Fibroblast of lung (primary cell): Measurements from ENCODE around the gene PYGO2. TPM values are rescaled to one million over a fixed set of nuclear protein-coding genes. Genes with fewer than 3 reads are reported as not detected.

Experiments
- DNase-seq, 2 donors: peaks; one replicate each; pipeline versions ENCODE4 v3.0.0 to v3.0.0-alpha.2; 2010; ENCODE audit warnings: low read depth in 2 of 2
- H2AFZ ChIP-seq: 2 replicates; pipeline ENCODE4 v1.5.1; 2012; ENCODE audit warnings: low read length, control low read depth, inconsistent platforms
- H3K27ac ChIP-seq: 2 replicates; pipeline ENCODE4 v1.5.1; 2011; ENCODE audit warnings: low read length, control low read depth; ENCODE audit not compliant: insufficient read depth
- H3K27me3 ChIP-seq: 2 replicates; pipeline ENCODE4 v1.5.1; 2011; ENCODE audit warnings: mild to moderate bottlenecking, low read length; ENCODE audit not compliant: control insufficient read depth, insufficient read depth
- H3K36me3 ChIP-seq: 2 replicates; pipeline ENCODE4 v1.5.1; 2011; ENCODE audit warnings: low read length; ENCODE audit not compliant: control insufficient read depth, insufficient read depth
- H3K4me1 ChIP-seq: 2 replicates; pipeline ENCODE4 v1.5.1; 2011; ENCODE audit warnings: low read length; ENCODE audit not compliant: control insufficient read depth, insufficient read depth; ENCODE audit errors: extremely low read depth
- H3K4me2 ChIP-seq: 2 replicates; pipeline ENCODE4 v1.5.1; 2011; ENCODE audit warnings: low read length, control low read depth; ENCODE audit not compliant: insufficient read depth; ENCODE audit errors: extremely low read depth
- H3K4me3 ChIP-seq, 4 experiments: fragments of 200-600 bp in 1 of 4; sonication (generic) in 1 of 4; replicated peaks in 1 of 4; 2 replicates each; pipeline ENCODE4 v1.5.1; 2011 to 2016; ENCODE audit warnings: low read length in 4 of 4, low read depth in 3 of 4, mild to moderate bottlenecking in 3 of 4, control low read depth in 2 of 4, inconsistent platforms in 1 of 4, mixed read lengths in 1 of 4; ENCODE audit not compliant: insufficient read depth in 1 of 4; ENCODE audit errors: control extremely low read depth in 1 of 4
- H3K79me2 ChIP-seq: 2 replicates; pipeline ENCODE4 v1.5.1; 2012; ENCODE audit warnings: mild to moderate bottlenecking, low read length, inconsistent platforms; ENCODE audit not compliant: control insufficient read depth, insufficient read depth
- H3K9ac ChIP-seq: 2 replicates; pipeline ENCODE4 v1.5.1; 2011; ENCODE audit warnings: mild to moderate bottlenecking, low read length, control low read depth; ENCODE audit not compliant: insufficient read depth
- H3K9me3 ChIP-seq: 2 replicates; pipeline ENCODE4 v1.5.1; 2012; ENCODE audit warnings: low read depth, low read length; ENCODE audit not compliant: control insufficient read depth, insufficient read depth
- H4K20me1 ChIP-seq: 2 replicates; pipeline ENCODE4 v1.5.1; 2011; ENCODE audit warnings: low read length; ENCODE audit not compliant: control insufficient read depth, insufficient read depth; ENCODE audit errors: extremely low read depth
- EZH2 ChIP-seq: IDR thresholded peaks from 2 replicates; pipeline ENCODE4 v1.5.1; 2012; ENCODE audit warnings: low read length, control low read depth, mild to moderate bottlenecking; ENCODE audit errors: missing control alignments
- polyA plus RNA-seq, 2 donors: library from polyadenylated mRNA; depleted of rRNA in 1 of 2; stranded (reverse) in 1 of 2; unstranded in 1 of 2; fragments of >200 nt; gene quantifications; 2 replicates each; pipeline ENCODE4 v1.2.1, GENCODE V29; 2011 to 2012; ENCODE audit warnings: missing spikeins in 1 of 2
- total RNA-seq: library from RNA; depleted of rRNA; stranded (reverse); fragments of >200 nt; gene quantifications from 2 replicates; pipeline ENCODE4 v1.2.1, GENCODE V29; 2014
- TF ChIP-seq, protein P1 (sequence below), 2 donors: IDR thresholded peaks in 1 of 2; conservative IDR thresholded peaks in 1 of 2; 1 replicate in 1 of 2; 2 replicates in 1 of 2; pipeline ENCODE4 v1.5.1; 2011 to 2012; ENCODE audit warnings: low read length in 2 of 2, control low read depth in 1 of 2, inconsistent platforms in 1 of 2, low read depth in 1 of 2, mild to moderate bottlenecking in 1 of 2

PYGO2 gene
- total and polyA plus RNA-seq, 2 donors (not counting 1 experiment from before 2014, with no cell fraction given): 15.3 to 28.1 TPM

- H3K4me2 ChIP-seq: peak overlapping the region; percentile 85
- H3K4me3 ChIP-seq: peak overlapping the region; percentile 60 to 92 (median 82)
- peak overlapping the region; percentile 36 for H3K9ac ChIP-seq
- peaks cover 30% of the 10 kb centered on the region for H3K36me3 ChIP-seq
- peaks cover 56% of the 10 kb centered on the region for H3K79me2 ChIP-seq
- H3K9me3 ChIP-seq: no peaks in the 10 kb centered on the region
- peak overlapping the region; percentile 94 for H3K27ac ChIP-seq
- H3K27me3 ChIP-seq: no peaks in the 10 kb centered on the region
- no peak for DNase-seq
- no peak overlapping the region for H2AFZ ChIP-seq
- no peak for TF ChIP-seq EZH2
- TF ChIP-seq, protein P1, sequence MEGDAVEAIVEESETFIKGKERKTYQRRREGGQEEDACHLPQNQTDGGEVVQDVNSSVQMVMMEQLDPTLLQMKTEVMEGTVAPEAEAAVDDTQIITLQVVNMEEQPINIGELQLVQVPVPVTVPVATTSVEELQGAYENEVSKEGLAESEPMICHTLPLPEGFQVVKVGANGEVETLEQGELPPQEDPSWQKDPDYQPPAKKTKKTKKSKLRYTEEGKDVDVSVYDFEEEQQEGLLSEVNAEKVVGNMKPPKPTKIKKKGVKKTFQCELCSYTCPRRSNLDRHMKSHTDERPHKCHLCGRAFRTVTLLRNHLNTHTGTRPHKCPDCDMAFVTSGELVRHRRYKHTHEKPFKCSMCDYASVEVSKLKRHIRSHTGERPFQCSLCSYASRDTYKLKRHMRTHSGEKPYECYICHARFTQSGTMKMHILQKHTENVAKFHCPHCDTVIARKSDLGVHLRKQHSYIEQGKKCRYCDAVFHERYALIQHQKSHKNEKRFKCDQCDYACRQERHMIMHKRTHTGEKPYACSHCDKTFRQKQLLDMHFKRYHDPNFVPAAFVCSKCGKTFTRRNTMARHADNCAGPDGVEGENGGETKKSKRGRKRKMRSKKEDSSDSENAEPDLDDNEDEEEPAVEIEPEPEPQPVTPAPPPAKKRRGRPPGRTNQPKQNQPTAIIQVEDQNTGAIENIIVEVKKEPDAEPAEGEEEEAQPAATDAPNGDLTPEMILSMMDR (conservative IDR thresholded peaks at IDR 0.05 in 1 of 2, IDR thresholded peaks at IDR 0.05 in 1 of 2; ENCODE audit: low read depth in 1 of 2, low read length in 2 of 2): no peak
- peaks cover 26% of the 10 kb centered on the region for H3K4me1 ChIP-seq
- no peaks in the 10 kb centered on the region for H4K20me1 ChIP-seq
Observed at GRCh38 chr1:154968731-154969130, 7.1 kb upstream of the PYGO2 start.

DNA sequence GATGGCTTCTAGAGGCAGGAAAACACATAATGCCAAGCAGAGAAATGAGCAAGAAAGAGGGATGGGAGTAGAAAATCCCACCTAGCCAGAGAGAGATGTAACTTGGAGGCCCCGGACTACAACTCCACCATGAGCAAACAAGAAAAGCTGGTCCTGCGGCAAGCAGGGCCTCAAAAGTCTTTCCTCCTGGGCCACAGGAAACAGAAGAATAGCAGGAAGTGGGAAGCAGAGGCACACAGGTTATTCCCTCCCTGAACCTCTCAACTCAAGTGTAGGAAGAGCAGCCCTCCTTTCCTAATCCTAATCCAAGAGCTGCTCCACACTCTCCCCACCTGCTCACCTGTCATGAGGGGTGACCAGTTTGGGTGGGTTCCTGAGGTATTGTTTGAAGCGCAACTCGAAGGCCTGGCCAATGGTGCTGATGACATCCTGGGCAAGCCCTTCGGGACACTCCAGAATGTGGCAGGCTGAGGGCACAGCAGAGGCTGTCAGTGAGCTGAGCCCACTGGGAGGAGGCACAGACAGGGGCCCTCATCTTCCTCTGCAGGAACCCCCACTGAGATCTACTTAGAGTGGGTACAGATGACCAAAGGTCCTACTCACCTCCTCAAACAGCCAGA, 5.9 kb upstream of the PYGO2 start:
- H3K36me3 ChIP-seq: peaks cover 34% of the 10 kb centered on the region
- H3K9ac ChIP-seq: no peak overlapping the region
- H2AFZ ChIP-seq: no peak overlapping the region
- no peak for DNase-seq
- no peaks in the 10 kb centered on the region for H3K9me3 ChIP-seq
- H3K27ac ChIP-seq: no peak overlapping the region
- H3K4me3 ChIP-seq: peak overlapping the region in 2 of 4 experiments; percentile 24 to 86
- no peaks in the 10 kb centered on the region for H3K27me3 ChIP-seq
- peaks cover 20% of the 10 kb centered on the region for H3K4me1 ChIP-seq
- no peak for TF ChIP-seq EZH2
- TF ChIP-seq, protein P1 (conservative IDR thresholded peaks at IDR 0.05 in 1 of 2, IDR thresholded peaks at IDR 0.05 in 1 of 2; ENCODE audit: low read depth in 1 of 2, low read length in 2 of 2): no peak
- peaks cover 56% of the 10 kb centered on the region for H3K79me2 ChIP-seq
- H4K20me1 ChIP-seq: no peaks in the 10 kb centered on the region
- peak overlapping the region; percentile 27 for H3K4me2 ChIP-seq

GRCh38 chr1:154966111-154966510, 4.5 kb upstream of the PYGO2 start:
- Histone ChIP-seq H3K36me3 (peaks cover 34% of the 10 kb centered on the region), H3K4me3 (no peak overlapping the region), H3K4me2 (no peak overlapping the region), H2AFZ (no peak overlapping the region), H4K20me1 (no peaks in the 10 kb centered on the region), H3K9me3 (no peaks in the 10 kb centered on the region), H3K27ac (no peak overlapping the region), H3K9ac (no peak overlapping the region), H3K79me2 (peaks cover 49% of the 10 kb centered on the region), H3K4me1 (peaks cover 11% of the 10 kb centered on the region), H3K27me3 (no peaks in the 10 kb centered on the region)
- TF ChIP-seq, protein P1 (conservative IDR thresholded peaks at IDR 0.05 in 1 of 2, IDR thresholded peaks at IDR 0.05 in 1 of 2; ENCODE audit: low read depth in 1 of 2, low read length in 2 of 2): no peak
- TF ChIP-seq EZH2: no peak
- DNase-seq: no peak
